Panc1 (cell line): ENCODE data around the gene SLC13A5.

ENCODE experiments used
- CTCF ChIP-seq: fragments of 450-650 bp; IDR thresholded peaks from 2 replicates; pipeline ENCODE4 v1.5.1; 2017; ENCODE audit warnings: mild to moderate bottlenecking
- POLR2AphosphoS5 ChIP-seq: IDR thresholded peaks from 2 replicates; pipeline ENCODE4 v1.6.1; 2012; ENCODE audit warnings: mild to moderate bottlenecking, low read depth, low read length, moderate library complexity
- REST ChIP-seq, 2 experiments: IDR thresholded peaks; 2 replicates each; pipeline ENCODE4 v1.6.1; 2011 to 2012; ENCODE audit warnings: low read depth in 2 of 2, control low read depth in 1 of 2, low read length in 1 of 2, mild to moderate bottlenecking in 1 of 2, moderate library complexity in 1 of 2; ENCODE audit not compliant: insufficient read depth in 1 of 2
- SIN3A ChIP-seq: IDR thresholded peaks from 2 replicates; pipeline ENCODE4 v1.6.1; 2012; ENCODE audit warnings: low read depth, mild to moderate bottlenecking, low read length, moderate library complexity, borderline replicate concordance; ENCODE audit not compliant: insufficient read depth
- TCF7L2 ChIP-seq: IDR thresholded peaks from 2 replicates; pipeline ENCODE4 v1.6.1; 2011; ENCODE audit warnings: mild to moderate bottlenecking, low read depth, low read length, inconsistent platforms

GRCh38 chr17:6642592-6642991 is 70.6 kb downstream of the SLC13A5 start:
- no peak for TF ChIP-seq CTCF
- TF ChIP-seq POLR2AphosphoS5, result no peak
- TF ChIP-seq SIN3A, result no peak
- no peak for TF ChIP-seq REST (IDR thresholded peaks at IDR 0.05; ENCODE audit: insufficient read depth in 1 of 2, low read depth in 2 of 2, low read length in 1 of 2)
- TF ChIP-seq TCF7L2, result no peak
